ENCODE data around the gene ZC2HC1B. TPM values are rescaled to one million over a fixed set of nuclear protein-coding genes. Genes with fewer than 3 reads are reported as not detected.

Gene ZC2HC1B
- total and polyA plus RNA-seq, 2 of the 8 experiments (the other 6 are each of a cell fraction or from before 2014, with no cell fraction given), result not detected

GRCh38 chr6:143912671-143913070 is 48.4 kb downstream of the ZC2HC1B start:
- no peaks in the 10 kb centered on the region; a peak in 1 of 8 replicates for H3K36me3 ChIP-seq (ENCODE audit: control insufficient read depth in 2 of 4, insufficient read depth in 4 of 4, low read length in 3 of 4)
- H3K4ac ChIP-seq (replicated peaks; ENCODE audit: insufficient read length, low read depth, low read length), result no peak overlapping the region
- H3K18ac ChIP-seq (ENCODE audit: extremely low read depth, low read length), result no peak overlapping the region
- no peak overlapping the region for H3K4me3 ChIP-seq (ENCODE audit: extremely low read depth in 1 of 4, insufficient read depth in 2 of 4, low read depth in 3 of 4, low read length in 4 of 4)
- POLR2A ChIA-PET (ENCODE audit: partially characterized antibody), result no interaction called here
- H2AK5ac ChIP-seq (ENCODE audit: low read depth, low read length), result no peak overlapping the region
- no peak overlapping the region for H3K56ac ChIP-seq (replicated peaks; ENCODE audit: insufficient read length, low read depth, low read length)
- no peak overlapping the region for H2BK12ac ChIP-seq (ENCODE audit: low read depth, low read length)
- H2BK5ac ChIP-seq (ENCODE audit: low read depth, low read length), result no peak overlapping the region
- no peaks in the 10 kb centered on the region for H3K9me3 ChIP-seq (ENCODE audit: insufficient read depth in 2 of 2, low read depth in 1 of 2, low read length in 1 of 2)
- no peak overlapping the region for H2BK15ac ChIP-seq (ENCODE audit: low read length)
- no peak overlapping the region for H3K4me2 ChIP-seq (ENCODE audit: insufficient read depth in 1 of 2, low read depth in 2 of 2, low read length in 2 of 2)
- no peak overlapping the region for H3K14ac ChIP-seq (ENCODE audit: insufficient read length)
- CTCF ChIA-PET (ENCODE audit: partially characterized antibody), result interaction anchor here (0.6 to 2.4 kb wide), 6 partner anchors 27 to 196 kb away, joined by 3 to 8 read pairs (median 3); no protein-coding TSS in a partner anchor
- no peaks in the 10 kb centered on the region for H3K79me1 ChIP-seq (ENCODE audit: low read depth, low read length)
- no peak overlapping the region for H2BK20ac ChIP-seq (ENCODE audit: low read length)
- no peaks in the 10 kb centered on the region for H3K23me2 ChIP-seq (ENCODE audit: low read depth, low read length)
- no peak for FAIRE-seq
- no peaks in the 10 kb centered on the region for H3K79me2 ChIP-seq (ENCODE audit: control insufficient read depth in 1 of 2, insufficient read depth in 2 of 2, low read length in 2 of 2)
- no peaks in the 10 kb centered on the region for H3K4me1 ChIP-seq (replicated peaks in 1 of 4; ENCODE audit: control insufficient read depth in 3 of 4, insufficient read depth in 4 of 4, low read length in 3 of 4)
- no peak overlapping the region for H4K8ac ChIP-seq (ENCODE audit: extremely low read depth, insufficient read depth, low read length)
- H3K27me3 ChIP-seq (replicated peaks in 1 of 4; ENCODE audit: control insufficient read depth in 3 of 4, extremely low read depth in 1 of 4, insufficient read depth in 3 of 4, low read length in 3 of 4), result no peaks in the 10 kb centered on the region
- no peak overlapping the region for H4K91ac ChIP-seq (replicated peaks; ENCODE audit: insufficient read length, low read length)
- no peak overlapping the region for H2AFZ ChIP-seq (ENCODE audit: low read length)
- no peak for DNase-seq (ENCODE audit: low read depth in 1 of 2, low spot score in 2 of 2)
- no peak overlapping the region for H4K5ac ChIP-seq (ENCODE audit: insufficient read length, low read depth, low read length)
- no peaks in the 10 kb centered on the region for H4K20me1 ChIP-seq (replicated peaks in 1 of 2; ENCODE audit: control insufficient read depth in 1 of 2, insufficient read depth in 2 of 2, low read length in 2 of 2)
- no peak overlapping the region for H2BK120ac ChIP-seq (replicated peaks; ENCODE audit: low read depth, low read length)
- H3K9ac ChIP-seq (replicated peaks in 1 of 4; ENCODE audit: extremely low read depth in 1 of 4, low read depth in 3 of 4, low read length in 3 of 4), result no peak overlapping the region
- WGBS, 2 experiments (ENCODE audit: extremely low coverage in 1 of 2, insufficient coverage in 1 of 2, insufficient read length in 1 of 2, insufficient replicate concordance in 2 of 2, low coverage in 1 of 2, low lambda C conversion rate in 2 of 2, missing lambda C conversion rate in 1 of 2), result 100% methylated on average over 1 of the region's 1 CpG; no CpG with 5 or more reads in 1 of the 2 experiments
- no peak overlapping the region for H3K23ac ChIP-seq (ENCODE audit: insufficient read length)
- H3K27ac ChIP-seq (ENCODE audit: low read depth, low read length), result no peak overlapping the region
- TF ChIP-seq SP4 (IDR thresholded peaks at IDR 0.05; ENCODE audit: low read length) (no peak), TAF1 (IDR thresholded peaks at IDR 0.05; ENCODE audit: low read depth, low read length) (no peak), BCL11A (IDR thresholded peaks at IDR 0.05; ENCODE audit: low read depth in 2 of 2, low read length in 2 of 2) (no peak), EP300 (IDR thresholded peaks at IDR 0.05; ENCODE audit: borderline replicate concordance in 1 of 2, low read depth in 2 of 2, low read length in 2 of 2) (no peak), RAD21 (IDR thresholded peaks at IDR 0.05 in 1 of 2, conservative IDR thresholded peaks at IDR 0.05 in 1 of 2; ENCODE audit: low read depth in 2 of 2, low read length in 2 of 2) (no peak), CHD2 (IDR thresholded peaks at IDR 0.05; ENCODE audit: low read length) (no peak), TAF7 (optimal IDR thresholded peaks at IDR 0.05; ENCODE audit: borderline replicate concordance, low read depth, low read length) (no peak), EGR1 (IDR thresholded peaks at IDR 0.05; ENCODE audit: borderline replicate concordance, low read depth, low read length) (no peak), NRF1 (IDR thresholded peaks at IDR 0.05; ENCODE audit: low read depth, low read length) (no peak), SP2 (IDR thresholded peaks at IDR 0.05; ENCODE audit: low read length) (no peak), JUND (IDR thresholded peaks at IDR 0.05; ENCODE audit: low read length) (no peak), RXRA (IDR thresholded peaks at IDR 0.05; ENCODE audit: insufficient read depth, low read depth, low read length) (no peak), KDM4A (IDR thresholded peaks at IDR 0.05; ENCODE audit: low read depth, low read length, severe bottlenecking) (no peak)
- TF ChIP-seq, protein P1, sequence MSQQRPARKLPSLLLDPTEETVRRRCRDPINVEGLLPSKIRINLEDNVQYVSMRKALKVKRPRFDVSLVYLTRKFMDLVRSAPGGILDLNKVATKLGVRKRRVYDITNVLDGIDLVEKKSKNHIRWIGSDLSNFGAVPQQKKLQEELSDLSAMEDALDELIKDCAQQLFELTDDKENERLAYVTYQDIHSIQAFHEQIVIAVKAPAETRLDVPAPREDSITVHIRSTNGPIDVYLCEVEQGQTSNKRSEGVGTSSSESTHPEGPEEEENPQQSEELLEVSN (IDR thresholded peaks at IDR 0.05), result no peak
